GM19463 (cell line): ENCODE results near the gene SVIP.

Source experiments
- ATAC-seq: cut with Tn5 transposase; IDR thresholded peaks from one replicate; pipeline ENCODE4 v1.9.1; 2021; ENCODE audit warnings: mild to moderate bottlenecking, moderate library complexity; ENCODE audit not compliant: unreplicated experiment

Gene SVIP, protein sequence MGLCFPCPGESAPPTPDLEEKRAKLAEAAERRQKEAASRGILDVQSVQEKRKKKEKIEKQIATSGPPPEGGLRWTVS

GRCh38 chr11:22829231-22830081 lies at the start of gene SVIP:
SVIP (minus strand) TSS chr11:22829801; CDS start chr11:22829748, 53 bp downstream.
- peak; percentile 90 for ATAC-seq

DNA sequence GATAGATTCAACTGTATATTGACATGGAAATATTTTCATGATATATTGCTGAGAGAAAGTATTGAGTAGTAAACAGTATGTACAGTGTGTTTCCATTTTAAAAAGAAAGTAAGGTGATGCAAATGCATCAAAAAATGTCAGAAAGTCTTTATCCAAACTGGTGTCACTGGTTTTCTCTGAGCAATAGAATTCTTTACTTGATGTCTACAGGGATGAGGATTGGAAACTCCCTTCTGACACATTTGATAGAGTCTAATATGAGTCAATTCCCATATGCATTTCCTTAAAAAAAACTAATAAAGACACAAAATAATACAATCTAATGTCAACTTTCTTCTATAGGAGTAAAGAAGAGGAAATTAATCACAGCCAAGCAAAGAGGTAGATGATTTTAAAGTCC lies 49.0 kb upstream of the SVIP start:
- ATAC-seq = no peak

DNA sequence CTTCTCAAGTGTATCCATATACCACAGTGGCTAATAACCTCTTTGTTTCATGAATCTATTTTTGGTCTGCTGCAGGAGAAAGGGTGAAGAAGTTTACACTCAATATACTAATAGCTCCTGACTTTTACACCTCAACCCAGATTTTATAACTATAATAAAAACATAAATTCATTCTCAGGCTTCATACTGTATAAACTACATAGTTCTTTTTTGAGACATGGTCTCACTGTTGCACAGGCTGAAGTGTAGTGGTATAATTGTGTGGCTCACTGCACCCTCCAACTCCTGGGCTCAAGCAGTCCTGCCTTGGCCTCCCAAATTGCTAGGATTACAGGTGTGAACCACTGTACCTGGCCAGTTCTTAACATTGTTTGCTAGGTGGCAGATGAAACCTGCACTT lies 48.4 kb upstream of the SVIP start:
- ATAC-seq = no peak

DNA sequence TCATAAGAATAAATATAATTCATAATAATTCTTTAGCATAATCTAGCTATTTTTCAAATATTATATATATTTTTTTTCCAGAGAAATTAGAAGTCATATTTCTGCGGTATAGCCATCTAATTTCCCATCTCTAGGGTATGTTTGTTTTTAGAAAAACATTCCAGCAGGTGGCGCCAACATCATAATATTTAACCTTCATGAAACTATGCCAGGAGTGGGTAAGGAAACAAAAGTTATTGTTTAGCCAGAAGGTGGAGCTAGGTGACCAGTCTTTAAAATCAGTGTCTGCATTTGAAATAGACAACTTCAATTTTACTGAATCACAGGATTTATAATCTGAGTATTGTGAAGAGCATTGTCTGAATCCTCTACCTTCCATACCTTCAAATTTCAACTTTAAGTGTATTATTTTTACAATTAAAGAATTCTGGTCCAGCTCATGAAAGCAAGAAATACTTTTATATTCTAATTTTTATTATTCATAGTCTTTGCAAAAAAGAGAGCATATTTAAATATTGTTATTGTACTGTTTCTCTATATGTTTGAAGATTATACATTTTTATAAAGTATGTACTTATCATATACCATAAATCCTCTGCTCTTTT lies 46.4 kb upstream of the SVIP start:
- peak; percentile 96 for ATAC-seq

DNA sequence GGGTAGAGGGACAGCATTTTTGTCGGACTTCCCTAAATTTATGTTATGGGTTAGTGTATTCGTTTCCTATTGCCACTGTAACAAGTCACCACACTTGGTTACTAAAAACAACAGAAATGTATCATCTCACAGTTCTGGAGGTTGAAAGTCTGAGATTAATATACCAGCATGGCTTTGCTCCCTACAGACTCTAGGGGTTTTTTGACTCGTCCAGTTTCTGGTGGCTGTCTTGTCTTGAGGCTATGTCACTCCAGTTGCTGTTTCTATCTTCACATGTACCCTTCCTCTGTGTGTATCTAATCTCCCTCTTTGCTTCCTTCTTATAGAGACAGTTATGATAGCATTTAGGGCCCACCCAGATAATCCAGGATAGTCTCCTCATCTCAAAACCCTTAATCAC lies 39.7 kb upstream of the SVIP start:
- peak; percentile 69 for ATAC-seq

DNA sequence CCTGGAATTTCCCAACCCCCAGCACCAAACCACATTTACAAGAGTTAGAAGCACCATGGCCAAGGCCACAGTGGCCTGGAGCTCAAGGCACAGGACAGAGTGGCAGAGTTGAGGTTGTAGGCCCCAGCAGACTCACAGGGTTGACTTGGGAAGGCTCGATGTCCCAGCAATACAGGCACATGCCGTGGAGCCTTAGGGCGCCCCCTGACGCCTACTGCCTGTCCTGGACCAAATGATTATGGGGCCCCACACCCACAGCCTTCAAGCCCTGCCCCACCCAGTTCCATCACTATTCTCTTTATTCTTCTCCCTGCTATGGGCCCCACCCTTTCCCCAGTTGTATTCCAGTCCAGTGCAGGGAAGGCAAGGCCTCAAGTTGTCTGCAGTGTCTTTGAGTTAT lies 30.6 kb upstream of the SVIP start, which contains the start of gene CCDC179:
Gene CCDC179 (minus strand): TSS at position 234 of the 400 bp plus-strand sequence. CDS start 53 bp downstream, at position 181.
- no peak for ATAC-seq

GRCh38 chr11:22859756-22860155 lies 30.2 kb upstream of the SVIP start:
- ATAC-seq = no peak

- ATAC-seq = no peak
Observed at GRCh38 chr11:22851477-22851876, 21.9 kb upstream of the SVIP start.

DNA sequence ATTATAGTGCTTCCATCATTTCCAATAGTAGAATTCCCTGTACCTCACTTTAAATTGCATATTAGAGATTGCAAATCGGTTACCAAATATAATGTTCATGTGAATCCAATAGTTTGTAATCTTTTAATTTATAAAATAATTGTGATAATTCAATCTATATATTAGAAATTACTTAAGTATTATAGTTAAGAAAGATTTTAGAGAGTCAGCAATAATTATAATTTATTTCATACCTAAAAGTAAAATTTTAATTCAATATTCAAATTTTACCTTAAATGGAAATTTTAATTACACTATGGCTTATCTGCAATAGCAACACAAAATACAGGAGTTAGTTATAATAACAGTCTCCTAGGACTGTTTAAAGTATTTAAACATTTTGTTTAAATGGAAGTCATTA lies 17.1 kb upstream of the SVIP start:
- ATAC-seq = no peak

GRCh38 chr11:22832315-22833015 lies 2.9 kb upstream of the SVIP start:
- ATAC-seq = no peak

DNA sequence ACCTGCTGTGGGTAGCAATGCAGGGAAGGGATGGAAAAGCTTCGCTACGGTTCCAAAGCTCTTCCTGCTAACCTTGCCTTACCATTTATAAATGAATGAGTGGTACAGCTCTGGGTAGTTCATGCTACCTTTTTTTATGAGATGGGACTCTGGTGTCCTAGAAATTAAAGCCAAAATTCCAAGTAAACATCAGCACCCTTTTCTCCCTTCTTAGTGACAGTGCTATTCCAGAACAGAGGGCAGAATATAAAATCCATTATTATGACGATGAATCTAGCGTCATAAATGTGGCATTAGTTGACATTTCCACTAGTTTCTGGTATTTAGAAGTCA lies 447 bp upstream of the SVIP start:
- no peak for ATAC-seq

- no peak for ATAC-seq
Observed at GRCh38 chr11:22828373-22828772, 1.2 kb downstream of the SVIP start.

DNA sequence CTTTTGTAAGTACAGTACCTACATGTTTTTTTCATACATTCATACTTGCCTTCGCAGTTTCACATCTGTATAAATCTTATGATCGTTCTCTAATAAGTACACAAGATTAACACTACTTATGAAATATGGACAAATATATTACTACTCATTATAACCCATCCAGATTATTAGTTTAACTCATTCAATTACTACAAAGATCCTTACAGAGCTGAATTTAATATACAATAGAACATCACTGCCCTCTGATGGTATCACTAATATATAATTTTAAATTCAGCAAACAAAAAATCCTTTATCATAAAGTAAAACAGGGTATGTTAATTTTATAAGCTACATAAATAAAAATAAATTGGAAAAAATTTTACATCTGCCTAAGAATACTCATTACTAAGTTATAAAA lies 7.4 kb downstream of the SVIP start:
- ATAC-seq = no peak

GRCh38 chr11:22809893-22810292 lies 19.7 kb downstream of the SVIP start:
- ATAC-seq = no peak

- peak; percentile 19 for ATAC-seq
Observed at GRCh38 chr11:22808571-22809197, 20.9 kb downstream of the SVIP start.

DNA sequence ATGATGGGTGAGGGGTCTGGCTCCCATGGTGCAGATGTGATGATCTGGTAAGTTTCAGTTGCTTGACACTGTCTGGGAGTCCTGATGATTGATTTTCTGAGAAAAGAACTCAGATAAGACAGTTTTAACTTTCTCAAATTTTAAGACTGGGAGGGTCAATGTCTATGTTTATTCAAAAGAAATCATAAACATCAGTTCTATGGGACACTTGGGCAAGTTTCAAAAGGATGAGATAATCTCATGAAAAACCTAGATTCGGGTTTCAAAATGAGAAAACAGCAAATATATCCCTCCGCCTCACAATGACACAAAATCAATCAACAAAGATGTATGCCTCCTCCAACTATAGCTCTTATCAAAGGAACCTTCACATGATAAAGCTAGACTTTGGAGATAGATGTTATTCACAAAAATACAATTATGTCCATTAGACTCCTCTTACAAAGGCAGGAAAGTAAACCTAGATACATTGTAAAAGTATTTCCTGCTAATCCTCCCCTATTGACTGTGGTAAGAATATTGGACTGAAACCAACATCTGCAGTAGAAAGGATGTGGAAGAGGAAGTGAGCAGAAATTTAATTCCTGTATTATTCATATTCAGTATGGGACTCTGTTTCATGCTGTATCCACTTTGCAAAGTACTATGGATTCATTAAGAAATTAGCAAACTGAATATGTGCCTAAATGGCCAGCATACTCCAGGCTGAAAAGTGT lies 21.6 kb downstream of the SVIP start:
- ATAC-seq = peak; percentile 93

DNA sequence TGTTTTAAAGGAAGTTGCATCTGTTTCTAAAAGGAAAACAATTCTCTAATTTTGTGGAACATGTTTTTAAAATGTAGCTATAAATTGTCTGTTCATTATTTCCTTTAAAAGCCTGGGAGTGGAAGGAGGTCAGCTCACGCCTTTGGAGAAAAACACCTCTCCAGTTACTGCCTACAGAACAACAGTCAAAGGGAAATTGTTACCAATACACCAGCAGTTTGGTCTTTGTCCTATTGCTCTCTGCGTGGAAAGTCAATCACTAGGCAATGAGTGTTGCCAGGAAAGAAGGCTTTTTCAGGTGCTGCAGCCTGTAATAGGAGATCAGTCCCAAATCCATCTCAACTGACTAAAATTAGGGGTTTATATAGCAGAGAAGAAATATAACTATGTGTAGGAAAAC lies 22.2 kb downstream of the SVIP start:
- no peak for ATAC-seq

- no peak for ATAC-seq
Observed at GRCh38 chr11:22802861-22803260, 26.7 kb downstream of the SVIP start.

DNA sequence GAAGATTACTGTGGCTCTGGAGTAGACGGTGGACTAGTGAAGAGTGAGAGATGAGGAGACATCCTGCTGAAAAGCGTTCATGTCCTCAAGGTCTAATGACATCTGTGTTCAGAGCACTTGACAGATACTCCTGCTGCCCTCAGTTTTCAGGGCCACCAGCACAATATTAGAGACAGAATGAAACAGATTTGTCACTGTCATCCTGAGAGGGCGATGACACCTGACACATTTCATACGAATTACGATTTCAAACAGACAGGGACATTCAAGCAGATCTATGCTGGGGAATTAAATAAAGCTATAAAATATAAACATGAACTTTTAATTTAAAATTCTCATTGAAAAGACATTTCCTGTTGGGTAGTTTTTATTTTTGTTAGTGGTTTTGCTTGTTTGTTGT lies 29.1 kb downstream of the SVIP start:
- no peak for ATAC-seq

GRCh38 chr11:22798901-22799300 lies 30.7 kb downstream of the SVIP start:
- no peak for ATAC-seq

DNA sequence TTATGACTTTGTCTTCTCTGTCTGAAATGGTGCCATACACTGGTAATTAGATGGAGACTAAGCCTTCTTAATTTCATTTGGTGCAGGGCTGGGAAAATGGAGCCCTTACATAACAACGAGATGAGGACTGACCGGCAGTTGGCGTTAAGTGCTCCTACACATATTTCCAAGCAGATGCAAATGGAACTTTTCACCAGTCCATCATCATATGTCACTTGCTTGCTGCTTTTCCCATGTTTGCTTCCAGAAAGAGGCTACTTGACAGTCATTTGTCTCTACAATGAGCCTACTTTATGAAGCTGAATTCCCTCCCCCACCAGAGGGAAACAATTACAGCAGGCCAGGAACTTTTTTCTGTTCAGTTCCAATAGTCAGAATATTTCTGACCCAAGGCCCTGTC lies 32.6 kb downstream of the SVIP start:
- no peak for ATAC-seq
